HepG2 (cell line): Measurements from ENCODE around the gene PAQR6. TPM values are rescaled to one million over a fixed set of nuclear protein-coding genes. Genes with fewer than 3 reads are reported as not detected.

ENCODE experiments used
- ATAC-seq: fragments of 200-7000 bp; cut with Tn5 transposase; 3 replicates; pipeline ENCODE4 v1.9.1; 2020; ENCODE audit warnings: mild to moderate bottlenecking, moderate library complexity
- BruUV-seq: library from RNA; stranded (reverse); fragments of 400-500 nt; replicated peaks from 2 replicates; lab custom pipeline; 2021; lab: Mats Ljungman, UMichigan
- CTCF ChIA-PET: fragments of 300-600 bp; formaldehyde crosslinking; extraction: SDS; loops from one replicate; lab custom pipeline; 2021; ENCODE audit warnings: low total read pairs, inconsistent platforms, low intra/inter-chr PET ratio; lab: Yijun Ruan, JAX
- POLR2A ChIA-PET: fragments of 350-600 bp; sonication (Branson Sonifier 250); formaldehyde crosslinking; loops from one replicate; lab custom pipeline; 2020; ENCODE audit warnings: antibody characterized with exemption, inconsistent platforms; lab: Yijun Ruan, JAX
- DNase-seq: peaks from one replicate; pipeline ENCODE4 v3.0.0-alpha.2; 2015; ENCODE audit warnings: low spot score
- FAIRE-seq: peaks from 3 replicates; lab custom pipeline; 2011; peaks lifted over from hg19 to GRCh38; lab: Jason Lieb, UNC
- H2AFZ ChIP-seq: one replicate; pipeline ENCODE4 v1.6.1; 2011; ENCODE audit warnings: low read length, inconsistent platforms
- H3K27ac ChIP-seq: fragments of 300-600 bp; 3 replicates; pipeline ENCODE4 v1.8.0; 2011; ENCODE audit warnings: mixed run types, mild to moderate bottlenecking, mixed read lengths, low read length, inconsistent platforms; ENCODE audit not compliant: insufficient read depth; ENCODE audit errors: extremely low read length
- H3K27me3 ChIP-seq, 2 experiments: fragments of 200-600 bp in 1 of 2; 2 replicates in 1 of 2; 3 replicates in 1 of 2; pipeline versions ENCODE4 v1.6.0 to v1.8.0; 2011; ENCODE audit warnings: low read length in 2 of 2, mild to moderate bottlenecking in 2 of 2, moderate library complexity in 2 of 2, inconsistent platforms in 1 of 2; ENCODE audit not compliant: insufficient read depth in 2 of 2, control insufficient read depth in 1 of 2
- H3K36me3 ChIP-seq, 2 experiments: fragments of 200-600 bp in 1 of 2; replicated peaks in 1 of 2; 2 replicates in 1 of 2; 3 replicates in 1 of 2; pipeline versions ENCODE4 v1.5.1 to v1.8.0; 2011; ENCODE audit warnings: low read length in 2 of 2, inconsistent platforms in 1 of 2; ENCODE audit not compliant: insufficient read depth in 2 of 2, control insufficient read depth in 1 of 2
- H3K4me1 ChIP-seq: 2 replicates; pipeline ENCODE4 v1.5.1; 2012; ENCODE audit warnings: low read length, inconsistent platforms; ENCODE audit not compliant: insufficient read depth
- H3K4me2 ChIP-seq: 2 replicates; pipeline ENCODE4 v1.6.0; 2011; ENCODE audit warnings: low read depth, low read length, inconsistent platforms
- H3K4me3 ChIP-seq, 3 experiments: fragments of 200-600 bp in 1 of 3; sonication (generic), shearing (Covaris generic) in 1 of 3; replicated peaks in 1 of 3; 2 replicates each; pipeline ENCODE4 v1.5.1; 2011 to 2016; ENCODE audit warnings: low read length in 3 of 3, inconsistent platforms in 2 of 3, low read depth in 2 of 3, mild to moderate bottlenecking in 2 of 3, control low read depth in 1 of 3, mixed read lengths in 1 of 3; ENCODE audit not compliant: insufficient read depth in 1 of 3
- H3K79me2 ChIP-seq: one replicate; pipeline ENCODE4 v1.6.1; 2011; ENCODE audit warnings: low read length, inconsistent platforms; ENCODE audit not compliant: insufficient read depth
- H3K9ac ChIP-seq: 2 replicates; pipeline ENCODE4 v1.6.0; 2011; ENCODE audit warnings: mild to moderate bottlenecking, low read depth, low read length, inconsistent platforms; ENCODE audit not compliant: insufficient read depth
- H3K9me3 ChIP-seq: 2 replicates; pipeline ENCODE4 v1.5.1; 2012; ENCODE audit warnings: mild to moderate bottlenecking, low read length
- H4K20me1 ChIP-seq: 2 replicates; pipeline ENCODE4 v1.6.0; 2011; ENCODE audit warnings: inconsistent platforms, mild to moderate bottlenecking, low read length, moderate library complexity; ENCODE audit not compliant: insufficient read depth
- KDM1A ChIP-seq: IDR thresholded peaks from 2 replicates; pipeline ENCODE4 v1.6.1; 2016; ENCODE audit warnings: missing compliant biosample characterization
- KDM3A ChIP-seq: IDR thresholded peaks from 2 replicates; pipeline ENCODE4 v1.6.1; 2018; ENCODE audit warnings: low read depth, missing compliant biosample characterization
- NFATC3 ChIP-seq: sonication (generic); formaldehyde crosslinking; IDR thresholded peaks from 2 replicates; pipeline ENCODE4 v1.5.1; 2020; ENCODE audit warnings: mild to moderate bottlenecking, missing genetic modification reagents
- NFRKB ChIP-seq: fragments of 450-650 bp; IDR thresholded peaks from 2 replicates; pipeline ENCODE4 v1.6.1; 2017
- NFYB ChIP-seq: sonication (generic); formaldehyde crosslinking; IDR thresholded peaks from 2 replicates; pipeline ENCODE4 v1.4.0; 2020; ENCODE audit warnings: missing genetic modification reagents
- PHF21A ChIP-seq: sonication (generic); formaldehyde crosslinking; IDR thresholded peaks from 2 replicates; pipeline ENCODE4 v1.5.0; 2020; ENCODE audit warnings: mild to moderate bottlenecking, missing genetic modification reagents
- SETDB1 ChIP-seq: sonication (generic); formaldehyde crosslinking; IDR thresholded peaks from 2 replicates; pipeline ENCODE4 v1.5.1; 2020; ENCODE audit warnings: missing genetic modification reagents, mild to moderate bottlenecking, borderline replicate concordance
- SMAD9 ChIP-seq: sonication (generic); formaldehyde crosslinking; IDR thresholded peaks from 2 replicates; pipeline ENCODE4 v1.5.1; 2020; ENCODE audit warnings: mild to moderate bottlenecking, missing genetic modification reagents
- U2AF1 ChIP-seq: fragments of 200-400 bp; formaldehyde crosslinking; optimal IDR thresholded peaks from 2 replicates; pipeline ENCODE3; 2017; ENCODE audit warnings: mild to moderate bottlenecking, low read depth, low read length
- XBP1 ChIP-seq: sonication (generic); formaldehyde crosslinking; IDR thresholded peaks from 2 replicates; pipeline ENCODE4 v1.5.0; 2020; ENCODE audit warnings: missing genetic modification reagents
- ZNF496 ChIP-seq: sonication (generic); formaldehyde crosslinking; IDR thresholded peaks from 2 replicates; pipeline ENCODE4 v1.8.1; 2023; ENCODE audit warnings: mild to moderate bottlenecking, moderate library complexity, missing genetic modification reagents; ENCODE audit not compliant: insufficient replicate concordance
- ZNF563 ChIP-seq: sonication (generic); formaldehyde crosslinking; IDR thresholded peaks from 2 replicates; pipeline ENCODE4 v1.8.0; 2022; ENCODE audit warnings: mild to moderate bottlenecking, moderate library complexity, missing genetic modification reagents
- ZNF616 ChIP-seq: sonication (generic); formaldehyde crosslinking; IDR thresholded peaks from 2 replicates; pipeline ENCODE4 v1.5.0; 2020; ENCODE audit warnings: low read depth, mild to moderate bottlenecking, missing genetic modification reagents
- ZNF761 ChIP-seq: sonication (generic); formaldehyde crosslinking; conservative IDR thresholded peaks from 2 replicates; pipeline ENCODE4 v1.4.0; 2020; ENCODE audit warnings: mild to moderate bottlenecking, missing genetic modification reagents
- ZNF781 ChIP-seq: sonication (generic); formaldehyde crosslinking; IDR thresholded peaks from 2 replicates; pipeline ENCODE4 v1.5.1; 2020; ENCODE audit warnings: borderline replicate concordance, mild to moderate bottlenecking, missing genetic modification reagents; ENCODE audit errors: not compliant biosample characterization
- WGBS: methylation state at CpG from one replicate; pipeline ENCODE4 v1.1.6; 2017; ENCODE audit warnings: low lambda C conversion rate; 5-methylcytosine and 5-hydroxymethylcytosine counted together
- in situ Hi-C: cut with HindIII; loops from 2 replicates; pipeline ENCODE4 v1.10.0; 2017; ENCODE audit warnings: low pct_unique_long_range_greater_than_20kb; ENCODE audit not compliant: extremely low pct_ligation_motif_present
- intact Hi-C: fragments of 100-400 bp; cut with micrococcal nuclease; formaldehyde crosslinking; loops from one replicate; pipeline ENCODE4 v1.10.0; 2022; ENCODE audit not compliant: unreplicated experiment
- polyA plus RNA-seq, 8 experiments: library from polyadenylated mRNA; depleted of rRNA in 3 of 8; stranded (reverse) in 7 of 8; unstranded in 1 of 8; fragments of >200 nt; fragmentation: Illumina TruSeq in 4 of 8; extraction: Trizol in 4 of 8; gene quantifications; 2 replicates each; pipeline versions ENCODE4 v1.2.1 to v1.2.3, GENCODE V29; 2011 to 2016; ENCODE audit warnings: low read depth in 4 of 8, missing spikeins in 1 of 8, mixed read lengths in 1 of 8; ENCODE audit not compliant: insufficient read depth in 1 of 8
- total RNA-seq, 5 experiments: library from RNA; depleted of rRNA; stranded (reverse); fragments of >200 nt; fragmentation: Illumina TruSeq; extraction: Trizol; gene quantifications; 2 replicates each; pipeline ENCODE4 v1.2.3, GENCODE V29; 2016; ENCODE audit warnings: low read depth in 1 of 5
- TF ChIP-seq, protein P1 (sequence below): sonication (generic); formaldehyde crosslinking; IDR thresholded peaks from 2 replicates; pipeline ENCODE4; 2020; ENCODE audit warnings: missing genetic modification reagents, mild to moderate bottlenecking, borderline replicate concordance
- TF ChIP-seq, protein P2 (sequence below): sonication (generic); formaldehyde crosslinking; IDR thresholded peaks from 2 replicates; pipeline ENCODE4 v1.4.0; 2020; ENCODE audit warnings: missing genetic modification reagents
- TF ChIP-seq, protein P3 (sequence below): sonication (generic); formaldehyde crosslinking; IDR thresholded peaks from 2 replicates; pipeline ENCODE4 v1.5.0; 2020; ENCODE audit warnings: missing genetic modification reagents

The PAQR6 gene
- total and polyA plus RNA-seq, 2 of the 13 experiments (the other 11 are each of a cell fraction or from before 2014, with no cell fraction given) = 0.82 to 1.4 TPM

DNA sequence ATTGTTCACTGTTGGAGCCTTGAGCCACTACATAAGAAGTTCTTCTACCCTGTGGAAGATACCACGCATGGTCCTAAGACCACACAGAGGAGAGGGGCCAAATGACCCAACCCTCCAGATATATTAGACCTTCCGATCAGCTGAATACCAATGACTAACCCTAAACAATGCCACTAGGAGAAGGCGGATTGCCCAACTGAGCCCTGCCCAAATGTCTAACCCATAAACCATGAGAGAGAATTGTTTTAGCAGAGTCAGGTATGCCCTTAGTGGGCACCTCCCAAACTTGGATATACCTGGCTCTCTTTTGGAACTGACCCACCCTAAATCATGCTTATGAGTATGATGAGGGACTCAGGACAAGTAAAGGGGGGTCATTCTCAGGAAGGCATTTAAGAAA is 22.5 kb upstream of the PAQR6 start:
- ChIA-PET POLR2A (interaction anchor here (3.1 kb wide), 1 partner anchor 12 kb away, joined by 18 read pairs; the partner anchor contains the start of gene SMG5), CTCF (no interaction called here)
- Histone ChIP-seq H3K4me1 (no peaks in the 10 kb centered on the region), H2AFZ (no peak overlapping the region), H3K9ac (no peak overlapping the region), H3K36me3 (peaks cover 49 to 82% of the 10 kb centered on the region in 2 experiments), H3K27me3 (no peaks in the 10 kb centered on the region), H3K9me3 (no peaks in the 10 kb centered on the region), H4K20me1 (no peaks in the 10 kb centered on the region), H3K79me2 (no peaks in the 10 kb centered on the region), H3K4me3 (no peak overlapping the region), H3K4me2 (no peak overlapping the region), H3K27ac (no peak overlapping the region)
- FAIRE-seq (no peak), ATAC-seq (no peak), DNase-seq (no peak)
- TF ChIP-seq, protein P1, sequence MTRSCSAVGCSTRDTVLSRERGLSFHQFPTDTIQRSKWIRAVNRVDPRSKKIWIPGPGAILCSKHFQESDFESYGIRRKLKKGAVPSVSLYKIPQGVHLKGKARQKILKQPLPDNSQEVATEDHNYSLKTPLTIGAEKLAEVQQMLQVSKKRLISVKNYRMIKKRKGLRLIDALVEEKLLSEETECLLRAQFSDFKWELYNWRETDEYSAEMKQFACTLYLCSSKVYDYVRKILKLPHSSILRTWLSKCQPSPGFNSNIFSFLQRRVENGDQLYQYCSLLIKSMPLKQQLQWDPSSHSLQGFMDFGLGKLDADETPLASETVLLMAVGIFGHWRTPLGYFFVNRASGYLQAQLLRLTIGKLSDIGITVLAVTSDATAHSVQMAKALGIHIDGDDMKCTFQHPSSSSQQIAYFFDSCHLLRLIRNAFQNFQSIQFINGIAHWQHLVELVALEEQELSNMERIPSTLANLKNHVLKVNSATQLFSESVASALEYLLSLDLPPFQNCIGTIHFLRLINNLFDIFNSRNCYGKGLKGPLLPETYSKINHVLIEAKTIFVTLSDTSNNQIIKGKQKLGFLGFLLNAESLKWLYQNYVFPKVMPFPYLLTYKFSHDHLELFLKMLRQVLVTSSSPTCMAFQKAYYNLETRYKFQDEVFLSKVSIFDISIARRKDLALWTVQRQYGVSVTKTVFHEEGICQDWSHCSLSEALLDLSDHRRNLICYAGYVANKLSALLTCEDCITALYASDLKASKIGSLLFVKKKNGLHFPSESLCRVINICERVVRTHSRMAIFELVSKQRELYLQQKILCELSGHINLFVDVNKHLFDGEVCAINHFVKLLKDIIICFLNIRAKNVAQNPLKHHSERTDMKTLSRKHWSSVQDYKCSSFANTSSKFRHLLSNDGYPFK (CRISPR knock-in tag) = no peak
- TF ChIP-seq NFATC3 (CRISPR knock-in tag) (no peak), ZNF781 (CRISPR knock-in tag) (no peak), NFRKB (no peak), ZNF496 (no peak), U2AF1 (no peak), ZNF616 (CRISPR knock-in tag) (no peak), PHF21A (CRISPR knock-in tag) (no peak), SMAD9 (CRISPR knock-in tag) (no peak), ZNF761 (no peak), SETDB1 (CRISPR knock-in tag) (no peak), KDM1A (CRISPR knock-in tag) (no peak), NFYB (CRISPR knock-in tag) (no peak), ZNF563 (CRISPR knock-in tag) (no peak), KDM3A (CRISPR knock-in tag) (no peak), XBP1 (CRISPR knock-in tag) (no peak)
- TF ChIP-seq, protein P2, sequence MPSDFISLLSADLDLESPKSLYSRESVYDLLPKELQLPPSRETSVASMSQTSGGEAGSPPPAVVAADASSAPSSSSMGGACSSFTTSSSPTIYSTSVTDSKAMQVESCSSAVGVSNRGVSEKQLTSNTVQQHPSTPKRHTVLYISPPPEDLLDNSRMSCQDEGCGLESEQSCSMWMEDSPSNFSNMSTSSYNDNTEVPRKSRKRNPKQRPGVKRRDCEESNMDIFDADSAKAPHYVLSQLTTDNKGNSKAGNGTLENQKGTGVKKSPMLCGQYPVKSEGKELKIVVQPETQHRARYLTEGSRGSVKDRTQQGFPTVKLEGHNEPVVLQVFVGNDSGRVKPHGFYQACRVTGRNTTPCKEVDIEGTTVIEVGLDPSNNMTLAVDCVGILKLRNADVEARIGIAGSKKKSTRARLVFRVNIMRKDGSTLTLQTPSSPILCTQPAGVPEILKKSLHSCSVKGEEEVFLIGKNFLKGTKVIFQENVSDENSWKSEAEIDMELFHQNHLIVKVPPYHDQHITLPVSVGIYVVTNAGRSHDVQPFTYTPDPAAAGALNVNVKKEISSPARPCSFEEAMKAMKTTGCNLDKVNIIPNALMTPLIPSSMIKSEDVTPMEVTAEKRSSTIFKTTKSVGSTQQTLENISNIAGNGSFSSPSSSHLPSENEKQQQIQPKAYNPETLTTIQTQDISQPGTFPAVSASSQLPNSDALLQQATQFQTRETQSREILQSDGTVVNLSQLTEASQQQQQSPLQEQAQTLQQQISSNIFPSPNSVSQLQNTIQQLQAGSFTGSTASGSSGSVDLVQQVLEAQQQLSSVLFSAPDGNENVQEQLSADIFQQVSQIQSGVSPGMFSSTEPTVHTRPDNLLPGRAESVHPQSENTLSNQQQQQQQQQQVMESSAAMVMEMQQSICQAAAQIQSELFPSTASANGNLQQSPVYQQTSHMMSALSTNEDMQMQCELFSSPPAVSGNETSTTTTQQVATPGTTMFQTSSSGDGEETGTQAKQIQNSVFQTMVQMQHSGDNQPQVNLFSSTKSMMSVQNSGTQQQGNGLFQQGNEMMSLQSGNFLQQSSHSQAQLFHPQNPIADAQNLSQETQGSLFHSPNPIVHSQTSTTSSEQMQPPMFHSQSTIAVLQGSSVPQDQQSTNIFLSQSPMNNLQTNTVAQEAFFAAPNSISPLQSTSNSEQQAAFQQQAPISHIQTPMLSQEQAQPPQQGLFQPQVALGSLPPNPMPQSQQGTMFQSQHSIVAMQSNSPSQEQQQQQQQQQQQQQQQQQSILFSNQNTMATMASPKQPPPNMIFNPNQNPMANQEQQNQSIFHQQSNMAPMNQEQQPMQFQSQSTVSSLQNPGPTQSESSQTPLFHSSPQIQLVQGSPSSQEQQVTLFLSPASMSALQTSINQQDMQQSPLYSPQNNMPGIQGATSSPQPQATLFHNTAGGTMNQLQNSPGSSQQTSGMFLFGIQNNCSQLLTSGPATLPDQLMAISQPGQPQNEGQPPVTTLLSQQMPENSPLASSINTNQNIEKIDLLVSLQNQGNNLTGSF (CRISPR knock-in tag) = no peak
- TF ChIP-seq, protein P3, sequence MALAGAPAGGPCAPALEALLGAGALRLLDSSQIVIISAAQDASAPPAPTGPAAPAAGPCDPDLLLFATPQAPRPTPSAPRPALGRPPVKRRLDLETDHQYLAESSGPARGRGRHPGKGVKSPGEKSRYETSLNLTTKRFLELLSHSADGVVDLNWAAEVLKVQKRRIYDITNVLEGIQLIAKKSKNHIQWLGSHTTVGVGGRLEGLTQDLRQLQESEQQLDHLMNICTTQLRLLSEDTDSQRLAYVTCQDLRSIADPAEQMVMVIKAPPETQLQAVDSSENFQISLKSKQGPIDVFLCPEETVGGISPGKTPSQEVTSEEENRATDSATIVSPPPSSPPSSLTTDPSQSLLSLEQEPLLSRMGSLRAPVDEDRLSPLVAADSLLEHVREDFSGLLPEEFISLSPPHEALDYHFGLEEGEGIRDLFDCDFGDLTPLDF (CRISPR knock-in tag) = no peak
- 100% methylated on average over 3 of the region's 3 CpGs for WGBS
- in situ Hi-C loops (no loop called here), intact Hi-C loops (no loop called here)
- BruUV-seq = no TSS peak
